Neural progenitor cell (in vitro differentiated cells): ENCODE measurements around the gene NLRP7.
"Not testable (repeated sequence)": the region's sequence is repeated elsewhere in the genome, so short reads cannot be mapped to it uniquely, and the experiment has no call there.

ENCODE experiments used
- CTCF ChIP-seq: fragments of 200-600 bp; sonication (generic); IDR thresholded peaks from 2 replicates; pipeline ENCODE4 v1.5.1; 2017; ENCODE audit warnings: antibody characterized with exemption, mild to moderate bottlenecking
- EZH2 ChIP-seq: fragments of 200-600 bp; sonication (generic); IDR thresholded peaks from 2 replicates; pipeline ENCODE4 v1.6.1; 2017; ENCODE audit warnings: antibody characterized with exemption, mild to moderate bottlenecking, moderate library complexity
- EZH2phosphoT487 ChIP-seq: fragments of 200-600 bp; sonication (generic); IDR thresholded peaks from 2 replicates; pipeline ENCODE4 v1.6.1; 2017; ENCODE audit warnings: antibody characterized with exemption

GRCh38 chr19:54907899-54908298 lies 39.4 kb downstream of the NLRP7 start:
- TF ChIP-seq CTCF, EZH2, EZH2phosphoT487: not testable (repeated sequence)
